Neural progenitor cell (in vitro differentiated cells): ENCODE results near the gene THYN1. TPM values are rescaled to one million over a fixed set of nuclear protein-coding genes. Genes with fewer than 3 reads are reported as not detected.

Experiments used
- DNase-seq: peaks from one replicate; pipeline ENCODE4 v3.0.0-alpha.2; 2016; ENCODE audit warnings: low spot score
- H2AFZ ChIP-seq: fragments of 200-600 bp; sonication (generic); replicated peaks from 2 replicates; pipeline ENCODE4 v1.6.1; 2016; ENCODE audit warnings: antibody characterized with exemption
- H3F3A ChIP-seq: fragments of 200-600 bp; sonication (generic); 2 replicates; pipeline ENCODE4 v1.6.1; 2016; ENCODE audit warnings: antibody characterized with exemption, low read depth
- H3K27ac ChIP-seq: fragments of 200-600 bp; sonication (generic); 2 replicates; pipeline ENCODE4 v1.5.1; 2016; ENCODE audit warnings: mild to moderate bottlenecking
- H3K27me3 ChIP-seq: fragments of 200-600 bp; sonication (generic); 2 replicates; pipeline ENCODE4 v1.6.1; 2016; ENCODE audit warnings: mild to moderate bottlenecking, moderate library complexity
- H3K36me3 ChIP-seq: fragments of 200-600 bp; sonication (generic); 2 replicates; pipeline ENCODE4 v1.5.1; 2016
- H3K4me1 ChIP-seq: fragments of 200-600 bp; sonication (generic); 2 replicates; pipeline ENCODE4 v1.6.1; 2016; ENCODE audit warnings: mixed run types
- H3K4me2 ChIP-seq: fragments of 200-600 bp; sonication (generic); 2 replicates; pipeline ENCODE4 v1.6.1; 2016
- H3K4me3 ChIP-seq: fragments of 200-600 bp; sonication (generic); 2 replicates; pipeline ENCODE4 v1.5.1; 2016
- H3K79me2 ChIP-seq: fragments of 200-600 bp; sonication (generic); 2 replicates; pipeline ENCODE4 v1.6.1; 2016; ENCODE audit warnings: low read depth
- H3K9ac ChIP-seq: fragments of 200-600 bp; sonication (generic); 2 replicates; pipeline ENCODE4 v1.6.1; 2016
- H3K9me3 ChIP-seq: fragments of 200-600 bp; sonication (generic); 2 replicates; pipeline ENCODE4 v1.5.1; 2016; ENCODE audit warnings: low read depth
- H4K20me1 ChIP-seq: fragments of 200-600 bp; sonication (generic); 2 replicates; pipeline ENCODE4 v1.6.1; 2016; ENCODE audit warnings: low read depth
- H3K27ac Mint-ChIP-seq: 3 replicates; pipeline ENCODE4 v1.8.0; 2021; ENCODE audit warnings: mixed read lengths
- H3K27me3 Mint-ChIP-seq: 2 replicates; pipeline ENCODE4 v1.8.0; 2022; ENCODE audit warnings: low read depth, mild to moderate bottlenecking, inconsistent platforms, moderate library complexity, mixed read lengths; ENCODE audit not compliant: insufficient read depth
- H3K36me3 Mint-ChIP-seq: 3 replicates; pipeline ENCODE4 v1.8.0; 2021; ENCODE audit warnings: mixed read lengths
- H3K4me1 Mint-ChIP-seq: 3 replicates; pipeline ENCODE4 v1.8.0; 2021; ENCODE audit warnings: mixed read lengths
- H3K4me3 Mint-ChIP-seq: 3 replicates; pipeline ENCODE4 v1.8.0; 2021; ENCODE audit warnings: mild to moderate bottlenecking, moderate library complexity, mixed read lengths
- H3K9me3 Mint-ChIP-seq: 3 replicates; pipeline ENCODE4 v1.8.0; 2020; ENCODE audit warnings: mixed read lengths
- EZH2 ChIP-seq: fragments of 200-600 bp; sonication (generic); IDR thresholded peaks from 2 replicates; pipeline ENCODE4 v1.6.1; 2017; ENCODE audit warnings: antibody characterized with exemption, mild to moderate bottlenecking, moderate library complexity
- EZH2phosphoT487 ChIP-seq: fragments of 200-600 bp; sonication (generic); IDR thresholded peaks from 2 replicates; pipeline ENCODE4 v1.6.1; 2017; ENCODE audit warnings: antibody characterized with exemption
- total RNA-seq: library from RNA; depleted of rRNA; stranded (reverse); fragments of >200 nt; gene quantifications from 2 replicates; pipeline ENCODE4 v1.2.3, GENCODE V29; 2015; ENCODE audit warnings: low replicate concordance
- TF ChIP-seq, protein P1 (sequence below): fragments of 200-600 bp; sonication (generic); IDR thresholded peaks from 2 replicates; pipeline ENCODE4 v1.5.1; 2017; ENCODE audit warnings: antibody characterized with exemption, mild to moderate bottlenecking

The THYN1 gene
- total RNA-seq, result 76.0 and 109 TPM in 2 replicates

GRCh38 chr11:134253188-134253993 is at the start of gene THYN1, which contains the start of gene ACAD8:
THYN1 (minus strand) TSS chr11:134253352; CDS start chr11:134252882, 470 bp downstream.
ACAD8 (plus strand) TSS chr11:134253568; CDS start chr11:134253601, 33 bp downstream.
- Mint-ChIP-seq H3K36me3 (peaks cover 5% of the 10 kb centered on the region), H3K4me3 (peak within 1 kb of the TSS; percentile 92), H3K4me1 (peaks cover 17% of the 10 kb centered on the region), H3K9me3 (no peaks in the 10 kb centered on the region), H3K27me3 (peaks cover 2% of the 10 kb centered on the region), H3K27ac (no peak within 1 kb of the TSS)
- Histone ChIP-seq H4K20me1 (peaks cover 9% of the 10 kb centered on the region), H3K4me3 (peak within 1 kb of the TSS; percentile 76), H3K4me1 (peaks cover 11% of the 10 kb centered on the region), H3K27ac (no peak within 1 kb of the TSS), H3K36me3 (no peaks in the 10 kb centered on the region), H3K9ac (peak within 1 kb of the TSS; percentile 58), H3K4me2 (peak within 1 kb of the TSS; percentile 90), H3K9me3 (no peaks in the 10 kb centered on the region), H2AFZ (peak within 1 kb of the TSS; percentile 90), H3K27me3 (no peaks in the 10 kb centered on the region), H3K79me2 (peaks cover 29% of the 10 kb centered on the region), H3F3A (no peaks in the 10 kb centered on the region)
- peak; percentile 20 for TF ChIP-seq EZH2
- TF ChIP-seq, protein P1, sequence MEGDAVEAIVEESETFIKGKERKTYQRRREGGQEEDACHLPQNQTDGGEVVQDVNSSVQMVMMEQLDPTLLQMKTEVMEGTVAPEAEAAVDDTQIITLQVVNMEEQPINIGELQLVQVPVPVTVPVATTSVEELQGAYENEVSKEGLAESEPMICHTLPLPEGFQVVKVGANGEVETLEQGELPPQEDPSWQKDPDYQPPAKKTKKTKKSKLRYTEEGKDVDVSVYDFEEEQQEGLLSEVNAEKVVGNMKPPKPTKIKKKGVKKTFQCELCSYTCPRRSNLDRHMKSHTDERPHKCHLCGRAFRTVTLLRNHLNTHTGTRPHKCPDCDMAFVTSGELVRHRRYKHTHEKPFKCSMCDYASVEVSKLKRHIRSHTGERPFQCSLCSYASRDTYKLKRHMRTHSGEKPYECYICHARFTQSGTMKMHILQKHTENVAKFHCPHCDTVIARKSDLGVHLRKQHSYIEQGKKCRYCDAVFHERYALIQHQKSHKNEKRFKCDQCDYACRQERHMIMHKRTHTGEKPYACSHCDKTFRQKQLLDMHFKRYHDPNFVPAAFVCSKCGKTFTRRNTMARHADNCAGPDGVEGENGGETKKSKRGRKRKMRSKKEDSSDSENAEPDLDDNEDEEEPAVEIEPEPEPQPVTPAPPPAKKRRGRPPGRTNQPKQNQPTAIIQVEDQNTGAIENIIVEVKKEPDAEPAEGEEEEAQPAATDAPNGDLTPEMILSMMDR, result no peak
- DNase-seq, result peak; percentile 99

DNA sequence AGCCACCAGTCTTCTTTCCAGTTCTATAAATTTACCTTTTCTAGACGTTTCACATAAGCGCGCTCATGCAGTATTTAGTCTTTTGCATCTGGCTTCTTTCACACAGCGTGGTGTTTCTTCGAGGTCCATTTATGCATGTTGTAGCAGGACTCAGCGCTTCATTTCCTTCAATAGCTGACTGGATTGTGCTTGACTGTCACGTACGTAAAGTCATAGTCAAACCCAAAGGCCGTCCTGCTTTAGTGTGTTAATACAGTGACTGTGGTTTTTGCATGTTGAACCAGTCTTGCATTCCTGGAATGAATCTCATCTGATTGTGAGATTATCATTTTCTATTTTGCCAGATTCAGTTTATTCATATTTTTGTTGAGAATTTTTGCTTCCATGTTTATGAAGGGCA is 41.5 kb upstream of the THYN1 start:
- Histone ChIP-seq H3K9me3 (no peaks in the 10 kb centered on the region), H3F3A (no peaks in the 10 kb centered on the region), H3K4me2 (no peak overlapping the region), H3K27me3 (no peaks in the 10 kb centered on the region), H3K4me1 (no peaks in the 10 kb centered on the region), H3K79me2 (no peaks in the 10 kb centered on the region), H2AFZ (no peak overlapping the region), H3K4me3 (no peak overlapping the region), H3K9ac (no peak overlapping the region), H4K20me1 (no peaks in the 10 kb centered on the region), H3K27ac (no peak overlapping the region), H3K36me3 (no peaks in the 10 kb centered on the region)
- Mint-ChIP-seq H3K4me3 (no peak overlapping the region), H3K27me3 (peaks cover 1% of the 10 kb centered on the region), H3K27ac (no peak overlapping the region), H3K9me3 (no peaks in the 10 kb centered on the region), H3K4me1 (peaks cover 7% of the 10 kb centered on the region), H3K36me3 (no peaks in the 10 kb centered on the region)
- no peak for DNase-seq
- TF ChIP-seq EZH2, result no peak
- TF ChIP-seq EZH2phosphoT487, result no peak
- TF ChIP-seq, protein P1, result no peak

DNA sequence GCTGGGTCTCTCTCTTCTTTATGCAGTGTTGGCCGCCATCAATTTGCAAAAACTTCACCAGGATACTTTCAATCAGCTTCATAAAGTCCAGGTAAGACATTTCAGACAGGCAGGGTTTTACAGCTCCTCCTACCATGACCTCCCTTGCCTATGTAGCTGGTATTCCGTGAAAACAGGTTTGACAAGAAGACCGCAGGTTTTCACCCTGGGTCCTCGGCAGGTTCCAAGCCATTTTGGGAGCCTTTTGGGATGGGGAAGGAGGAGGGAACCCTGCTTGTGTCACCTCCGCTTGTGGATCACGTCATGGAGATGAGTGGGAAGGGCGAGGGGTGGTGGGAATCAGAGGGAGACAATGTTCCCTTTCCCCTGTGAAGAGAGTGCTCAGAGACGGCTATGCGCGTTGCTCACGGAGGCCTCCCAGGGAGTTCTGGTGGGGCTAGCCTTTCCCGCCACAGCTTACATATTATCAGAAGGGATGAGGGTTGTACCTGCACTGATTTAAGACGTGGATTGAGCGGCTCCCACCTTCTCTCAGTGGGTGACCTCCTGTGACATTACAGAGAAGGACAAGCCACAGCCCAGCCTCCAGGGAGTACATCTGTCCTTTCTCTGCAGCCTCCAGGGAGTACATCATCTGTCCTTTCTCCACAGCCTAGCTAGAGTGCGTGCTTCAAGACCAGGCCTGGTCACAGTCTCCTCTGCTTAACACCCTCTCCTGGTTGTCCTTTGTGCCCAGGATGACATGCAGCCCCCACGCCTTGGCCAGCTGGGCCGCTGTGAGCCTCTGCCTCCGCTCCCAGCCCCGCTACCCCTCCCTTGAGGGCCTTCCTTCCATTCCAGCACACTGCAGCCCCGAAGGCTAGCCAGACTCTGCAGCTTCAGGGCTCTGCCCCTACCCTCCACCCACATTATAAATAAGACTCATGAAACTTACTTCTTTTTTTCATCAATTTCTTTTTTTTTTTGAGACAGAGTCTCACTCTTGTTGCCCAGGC is 40.3 kb upstream of the THYN1 start:
- Histone ChIP-seq H3K4me1 (no peaks in the 10 kb centered on the region), H4K20me1 (no peaks in the 10 kb centered on the region), H3K9me3 (no peaks in the 10 kb centered on the region), H3K27me3 (no peaks in the 10 kb centered on the region), H3K4me3 (no peak overlapping the region), H3K36me3 (no peaks in the 10 kb centered on the region), H3K9ac (no peak overlapping the region), H2AFZ (no peak overlapping the region), H3F3A (no peaks in the 10 kb centered on the region), H3K27ac (no peak overlapping the region), H3K4me2 (no peak overlapping the region), H3K79me2 (no peaks in the 10 kb centered on the region)
- TF ChIP-seq EZH2 (no peak), EZH2phosphoT487 (no peak)
- TF ChIP-seq, protein P1, result no peak
- Mint-ChIP-seq H3K27me3 (peaks cover 3% of the 10 kb centered on the region), H3K4me1 (peaks cover 16% of the 10 kb centered on the region), H3K9me3 (no peaks in the 10 kb centered on the region), H3K4me3 (no peak overlapping the region), H3K36me3 (no peaks in the 10 kb centered on the region), H3K27ac (no peak overlapping the region)
- no peak for DNase-seq
